GM20431 (cell line): ENCODE data around the gene NHS.

Experiments used
- in situ Hi-C: fragments of 300-500 bp; cut with MseI, MboI; formaldehyde crosslinking; loops from one replicate; pipeline ENCODE4 v1.15.0; 2020; ENCODE audit warnings: low sequenced_read_pairs; ENCODE audit not compliant: unreplicated experiment

NHS gene

GRCh38 chrX:17697191-17697590 is 322.2 kb downstream of the NHS start:
- in situ Hi-C loops, result loop anchor here (25.0 kb wide), 1 partner anchor 460 kb away; no protein-coding TSS in a partner anchor

- in situ Hi-C loops, result no loop called here
Measured at GRCh38 chrX:17700976-17701375, 326.0 kb downstream of the NHS start.

- in situ Hi-C loops, result no loop called here
Measured at GRCh38 chrX:17703201-17703600, 328.2 kb downstream of the NHS start.

GRCh38 chrX:17705211-17705610 is 330.2 kb downstream of the NHS start:
- in situ Hi-C loops, result no loop called here

- in situ Hi-C loops, result no loop called here
Measured at GRCh38 chrX:17706676-17707075, 331.7 kb downstream of the NHS start.

GRCh38 chrX:17707731-17708130 is 332.7 kb downstream of the NHS start:
- in situ Hi-C loops, result no loop called here

GRCh38 chrX:17710871-17711301 is 335.9 kb downstream of the NHS start:
- in situ Hi-C loops, result no loop called here

- in situ Hi-C loops, result no loop called here
Measured at GRCh38 chrX:17713288-17713687, 338.3 kb downstream of the NHS start.

GRCh38 chrX:17718649-17719165 is 343.7 kb downstream of the NHS start:
- in situ Hi-C loops, result no loop called here

- in situ Hi-C loops, result no loop called here
Measured at GRCh38 chrX:17719711-17720110, 344.7 kb downstream of the NHS start.

GRCh38 chrX:17721715-17722114 is 346.7 kb downstream of the NHS start:
- in situ Hi-C loops, result no loop called here

GRCh38 chrX:17725181-17725580 is 350.2 kb downstream of the NHS start:
- in situ Hi-C loops, result no loop called here

GRCh38 chrX:17732138-17732783 is 357.3 kb downstream of the NHS start:
- in situ Hi-C loops, result no loop called here

- in situ Hi-C loops, result no loop called here
Measured at GRCh38 chrX:17735406-17735805, 360.4 kb downstream of the NHS start.

- in situ Hi-C loops, result no loop called here
Measured at GRCh38 chrX:17736478-17736855, 361.5 kb downstream of the NHS start.

- in situ Hi-C loops, result no loop called here
Measured at GRCh38 chrX:17736856-17737709, 362.1 kb downstream of the NHS start, which contains the start of gene SCML1. Gene SCML1 (plus strand): TSS chrX:17737493. CDS start chrX:17744187, 6,694 bp downstream.

- in situ Hi-C loops, result no loop called here
Measured at GRCh38 chrX:17737710-17737985, 362.6 kb downstream of the NHS start.

- in situ Hi-C loops, result no loop called here
Measured at GRCh38 chrX:17737986-17738713, 363.1 kb downstream of the NHS start.

- in situ Hi-C loops, result no loop called here
Measured at GRCh38 chrX:17738737-17739535, 363.9 kb downstream of the NHS start.
